GM10266 (cell line): Measurements from ENCODE around the gene FLRT3.

Source experiments
- DNase-seq: peaks from one replicate; pipeline ENCODE4 v3.0.0; 2012; ENCODE audit errors: extremely low spot score
- CTCF ChIP-seq: IDR thresholded peaks from 2 replicates; pipeline ENCODE4 v1.5.1; 2012; ENCODE audit warnings: mild to moderate bottlenecking, low read depth; ENCODE audit not compliant: control insufficient read depth, insufficient read depth; ENCODE audit errors: missing control alignments

Gene FLRT3

DNA sequence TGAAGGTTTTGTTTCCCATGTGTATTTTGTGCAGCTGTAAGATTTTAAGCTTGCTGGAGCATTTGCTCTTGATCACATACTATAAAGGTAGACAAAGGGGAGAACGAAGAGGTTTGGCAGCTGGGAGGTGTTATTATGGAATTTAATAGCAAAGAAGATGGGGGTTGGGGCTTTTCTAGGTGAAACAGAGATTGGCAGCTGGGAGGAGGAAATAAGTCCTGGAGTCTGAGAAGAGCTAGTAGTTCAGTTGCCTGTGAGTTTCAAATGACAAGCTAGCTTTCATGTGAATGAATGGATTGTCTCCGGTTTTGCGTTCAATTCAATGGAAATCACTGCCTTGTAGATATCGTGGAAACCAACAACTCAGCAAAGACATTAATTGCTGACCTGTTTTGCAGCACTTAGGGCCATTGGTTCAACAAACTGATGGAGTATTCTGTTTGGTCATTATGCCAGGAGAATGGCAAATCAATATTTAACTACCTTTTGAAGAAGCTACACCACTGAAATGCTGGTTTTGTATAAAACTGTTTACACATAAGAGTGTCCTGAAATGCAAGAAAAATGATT lies 38.1 kb upstream of the FLRT3 start:
- DNase-seq, result no peak
- TF ChIP-seq CTCF, result no peak

DNA sequence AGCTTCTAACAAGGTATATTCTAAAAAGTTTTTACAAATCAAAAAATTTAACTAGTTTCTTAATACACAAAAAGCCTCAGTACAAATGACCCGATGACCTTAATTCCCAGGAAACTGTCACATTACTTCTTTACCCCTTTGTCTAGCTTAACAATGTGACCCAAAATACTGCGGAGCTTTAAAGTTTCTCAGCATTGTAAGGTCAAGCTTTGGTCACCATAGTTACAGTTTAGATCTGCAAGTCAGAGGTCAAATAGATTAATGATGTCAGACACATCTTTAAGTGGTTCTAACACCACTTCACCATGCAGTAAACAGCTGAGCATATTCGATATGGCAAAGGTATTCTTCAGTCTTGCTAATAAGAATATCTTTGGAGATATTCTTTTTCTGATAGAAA lies 36.8 kb upstream of the FLRT3 start:
- no peak for DNase-seq

GRCh38 chr20:14361509-14362345 lies 24.3 kb upstream of the FLRT3 start:
- DNase-seq, result no peak
- no peak for TF ChIP-seq CTCF

More for the DNA sequence above, 36.8 kb upstream of the FLRT3 start:
- TF ChIP-seq CTCF, result no peak

DNA sequence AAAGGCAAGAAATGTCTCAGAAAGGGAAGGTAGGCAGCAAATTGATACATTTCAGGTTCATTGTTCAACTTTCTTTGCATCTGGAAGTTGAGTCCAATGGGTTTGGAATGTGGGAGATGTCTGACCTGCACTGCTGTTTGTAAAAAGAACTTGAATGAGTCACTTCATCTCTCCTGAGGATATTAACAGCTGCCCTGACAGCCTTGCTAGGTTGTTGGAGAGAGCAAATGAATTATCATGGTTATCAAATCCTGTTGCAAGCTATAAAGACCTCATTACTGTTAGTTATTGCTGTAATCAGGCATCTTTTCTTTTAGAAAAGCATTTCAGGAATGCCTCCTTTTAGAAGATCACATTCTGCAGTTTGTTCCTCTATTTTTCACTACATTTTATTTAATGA lies 23.0 kb upstream of the FLRT3 start:
- no peak for TF ChIP-seq CTCF
- DNase-seq, result no peak

DNA sequence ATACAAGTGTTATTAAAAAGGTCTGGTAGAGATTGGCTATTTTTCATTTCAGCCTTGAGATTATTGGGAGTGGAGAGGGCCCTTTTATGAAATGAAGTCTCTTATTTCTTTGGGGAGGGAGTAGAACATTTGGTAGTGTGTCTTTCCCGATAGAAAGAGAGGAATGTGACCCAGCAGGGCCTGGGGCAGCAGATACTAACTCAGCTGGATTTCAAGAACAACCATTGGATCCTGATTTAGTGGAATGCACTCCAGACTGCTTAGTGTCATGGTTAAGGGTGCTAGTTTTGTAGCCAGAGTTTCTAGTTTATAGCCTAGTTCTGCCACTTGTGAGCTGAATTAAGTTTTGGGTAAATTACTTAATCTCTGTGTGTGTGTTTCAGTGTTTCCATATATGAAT lies 18.4 kb upstream of the FLRT3 start:
- no peak for TF ChIP-seq CTCF
- DNase-seq, result no peak

GRCh38 chr20:14344746-14345145 lies 7.3 kb upstream of the FLRT3 start:
- no peak for TF ChIP-seq CTCF
- DNase-seq, result no peak

- no peak for DNase-seq
- no peak for TF ChIP-seq CTCF
Observed at GRCh38 chr20:14343491-14344065, 6.2 kb upstream of the FLRT3 start.
